GM21737 (cell line): ENCODE results near the gene MAFF.
"Not testable (repeated sequence)": the region's sequence is repeated elsewhere in the genome, so short reads cannot be mapped to it uniquely, and the experiment has no call there.

Experiments used
- ATAC-seq: cut with Tn5 transposase; IDR thresholded peaks from one replicate; pipeline ENCODE4 v1.9.1; 2021; ENCODE audit warnings: mild to moderate bottlenecking, moderate library complexity; ENCODE audit not compliant: unreplicated experiment

Gene MAFF

DNA sequence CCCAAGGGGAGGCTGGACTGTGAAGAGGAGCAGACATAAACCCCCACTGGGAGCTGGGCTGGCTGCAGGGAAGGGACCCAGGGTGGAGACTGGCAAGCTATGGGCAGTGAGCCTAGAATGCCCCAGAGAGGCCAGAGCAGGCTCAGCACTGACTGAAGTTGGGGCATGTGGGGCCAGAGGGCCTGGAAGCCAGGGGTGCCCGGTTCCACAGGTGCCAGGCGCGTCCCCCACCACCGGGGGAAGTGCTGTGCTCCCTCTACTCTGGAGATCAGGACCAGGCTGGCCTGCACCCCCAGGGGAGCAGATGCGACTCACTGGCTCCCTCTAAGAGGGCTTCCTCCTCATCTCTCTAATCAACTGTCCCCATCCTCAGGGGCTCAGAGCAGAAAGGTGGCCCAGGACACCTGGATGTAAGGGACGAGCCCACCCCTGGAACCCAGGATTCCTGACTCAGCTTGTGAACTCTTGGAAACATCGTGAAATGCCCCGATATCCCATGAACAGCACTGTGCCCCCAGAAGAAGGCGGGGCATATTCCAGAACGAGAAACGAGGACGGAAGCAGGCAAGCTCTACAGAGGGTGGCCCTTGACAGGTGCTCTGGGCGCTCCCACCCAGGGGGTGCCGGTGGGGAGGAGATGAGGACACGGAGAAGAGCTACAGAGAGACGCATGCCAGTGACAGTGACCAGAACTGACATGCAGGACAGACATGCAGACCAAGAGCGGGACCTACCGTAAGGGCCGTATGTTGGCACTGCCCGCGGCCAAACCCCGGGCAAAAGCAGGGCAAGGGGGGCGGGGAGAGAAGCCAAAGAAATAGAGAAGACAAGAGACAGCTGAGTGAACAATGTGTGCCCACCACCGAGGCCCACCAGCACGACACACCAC lies 20.4 kb downstream of the MAFF start:
- ATAC-seq: no peak

DNA sequence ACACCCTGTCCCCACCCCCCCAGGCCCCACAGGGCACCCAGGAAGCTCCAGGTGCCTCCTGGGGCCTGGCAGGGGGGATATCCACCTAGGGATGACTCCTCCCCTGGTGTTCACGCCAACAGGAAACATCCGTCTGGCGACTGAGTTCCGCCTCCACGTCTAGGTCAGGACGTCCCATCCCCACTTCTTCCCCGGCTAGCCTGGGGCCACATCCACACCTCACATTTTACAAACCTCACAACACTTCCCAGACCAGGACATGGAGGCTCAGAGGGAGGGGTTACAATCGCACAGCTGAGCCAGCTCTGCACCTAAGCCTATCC lies 21.0 kb downstream of the MAFF start:
- ATAC-seq: no peak

DNA sequence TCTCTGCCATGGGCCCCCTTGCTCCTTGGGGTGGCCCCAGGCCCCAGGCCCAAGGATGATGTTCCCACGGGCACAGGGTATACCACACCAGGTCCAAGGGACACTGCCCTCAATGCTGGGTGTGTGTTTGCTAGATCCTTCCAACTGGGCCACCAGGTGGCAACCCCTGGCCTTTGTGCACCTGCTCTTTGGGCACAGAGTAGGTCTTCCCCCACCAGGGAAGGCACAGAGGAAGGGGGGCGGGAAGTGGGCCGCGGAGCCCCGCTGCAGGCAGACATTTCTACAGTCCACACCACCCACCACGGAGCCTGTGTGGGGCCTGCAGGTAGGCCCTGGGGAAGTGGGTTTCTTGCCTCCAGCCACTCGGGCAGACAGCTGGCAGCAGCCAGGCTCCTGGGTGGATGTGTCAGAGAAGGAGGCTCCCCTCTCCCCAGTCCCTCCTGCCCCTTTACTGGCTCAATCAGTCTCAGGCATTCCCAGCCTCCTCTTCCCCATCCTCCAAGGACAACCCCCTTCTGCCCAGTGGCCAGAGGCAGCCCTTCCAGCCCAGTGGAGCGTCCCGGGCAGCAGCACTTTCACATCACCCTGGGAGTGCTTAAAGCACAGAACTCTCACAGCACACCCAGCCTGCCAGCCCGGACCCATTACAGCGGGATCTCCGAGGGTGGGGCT lies 21.6 kb downstream of the MAFF start:
- no peak for ATAC-seq

DNA sequence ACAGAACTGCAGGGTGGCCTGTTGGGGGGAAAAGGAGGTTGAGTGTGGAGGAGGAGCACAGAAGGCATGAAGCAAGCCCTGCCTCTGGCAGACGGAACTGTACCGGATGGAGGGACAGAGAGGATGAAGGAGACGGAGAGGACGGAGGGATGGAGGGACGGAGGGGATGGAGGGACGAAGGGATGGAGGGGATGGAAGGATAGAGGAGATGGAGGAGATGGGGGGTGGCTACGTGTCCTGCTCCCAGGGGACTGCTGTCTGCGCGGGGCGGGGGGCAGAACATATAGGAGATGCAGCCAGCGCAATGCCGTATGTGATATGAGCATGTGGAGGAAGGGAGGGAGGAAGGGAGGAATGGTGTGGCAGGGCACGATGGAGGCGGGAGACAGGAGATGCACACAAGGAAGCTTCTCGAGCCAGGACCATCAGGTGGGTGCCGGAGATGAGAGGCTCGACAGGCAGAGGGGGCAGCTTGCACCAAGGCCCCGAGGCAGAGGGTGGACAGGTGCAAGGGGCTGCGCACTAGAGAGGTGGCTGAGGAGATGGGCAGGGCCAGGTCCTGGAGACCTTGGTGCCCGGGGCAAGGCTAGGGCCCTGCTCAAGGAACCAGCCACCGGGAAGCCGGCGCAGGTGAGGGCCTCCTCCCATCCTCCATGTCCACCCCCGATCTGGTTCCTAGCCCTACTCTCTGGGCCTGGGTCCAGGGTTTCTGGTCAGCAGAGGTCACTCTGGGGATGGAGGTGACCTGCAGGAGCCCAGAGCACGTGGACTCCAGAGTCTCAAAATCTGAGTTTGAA lies 25.3 kb downstream of the MAFF start:
- ATAC-seq: no peak

DNA sequence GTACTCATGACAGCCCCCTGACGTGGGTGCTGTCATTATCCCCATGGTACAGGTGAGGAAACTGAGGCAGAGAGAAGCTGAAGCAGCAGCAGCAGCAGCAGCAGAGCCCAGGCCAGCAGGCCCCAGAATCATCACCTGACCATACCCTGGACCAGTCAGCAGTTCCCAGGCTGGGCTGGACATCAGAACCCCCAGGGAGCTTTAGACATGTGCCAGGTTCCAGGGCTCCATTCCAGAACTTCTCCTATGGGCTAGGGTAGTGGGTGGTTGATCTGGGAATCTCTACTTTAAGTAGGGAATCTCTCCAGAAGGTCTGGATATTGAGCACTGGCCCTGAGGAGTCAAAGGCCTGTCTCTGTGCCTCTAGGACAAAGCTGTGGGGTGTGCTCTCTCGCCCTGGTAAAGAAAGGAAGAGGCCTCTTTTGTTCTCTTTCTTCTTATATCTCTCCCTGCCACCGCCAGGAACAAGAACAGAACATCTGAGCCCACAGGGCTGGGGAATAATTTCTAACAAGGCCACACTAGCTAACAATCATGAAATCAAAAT lies 26.6 kb downstream of the MAFF start:
- ATAC-seq: no peak

DNA sequence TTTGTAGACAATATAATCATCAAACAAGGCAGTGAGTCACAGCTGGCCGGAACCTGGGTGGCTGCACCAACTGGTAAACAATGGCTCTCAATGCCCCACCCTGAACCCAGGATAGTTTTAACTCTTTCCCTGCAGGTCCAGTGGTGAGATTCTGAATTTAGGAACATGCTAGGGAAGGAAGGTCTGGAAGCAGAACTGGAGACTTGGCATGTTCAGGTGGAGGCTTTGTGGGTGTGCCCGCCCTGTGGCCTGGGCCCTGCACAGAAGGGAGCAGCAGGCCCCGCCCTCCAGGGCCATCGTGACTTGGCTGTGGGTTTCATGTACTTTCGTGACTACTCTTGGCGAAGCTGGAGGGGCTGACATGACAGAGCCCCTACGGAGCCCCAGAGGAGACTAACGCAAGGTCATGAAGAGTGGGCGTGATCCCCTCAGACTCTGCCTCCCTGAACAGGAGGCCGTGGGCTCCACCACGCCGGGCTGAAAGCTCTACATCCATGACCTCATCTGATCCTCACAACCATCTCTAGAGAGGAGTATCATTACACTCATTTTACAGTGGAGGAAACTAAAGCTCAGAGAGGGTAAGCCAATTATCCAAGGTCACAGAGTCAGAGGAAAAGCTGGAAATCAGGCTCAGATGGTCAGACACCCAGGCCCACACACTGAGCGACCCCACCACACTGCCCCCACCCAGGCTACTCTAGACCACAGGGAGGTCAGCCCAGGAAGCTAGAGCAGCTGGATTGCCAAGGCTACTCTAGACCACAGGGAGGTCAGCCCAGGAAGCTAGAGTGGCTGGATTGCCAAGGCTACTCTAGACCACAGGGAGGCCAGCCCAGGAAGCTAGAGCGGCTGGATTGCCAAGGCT lies 27.3 kb downstream of the MAFF start:
- ATAC-seq: no peak

DNA sequence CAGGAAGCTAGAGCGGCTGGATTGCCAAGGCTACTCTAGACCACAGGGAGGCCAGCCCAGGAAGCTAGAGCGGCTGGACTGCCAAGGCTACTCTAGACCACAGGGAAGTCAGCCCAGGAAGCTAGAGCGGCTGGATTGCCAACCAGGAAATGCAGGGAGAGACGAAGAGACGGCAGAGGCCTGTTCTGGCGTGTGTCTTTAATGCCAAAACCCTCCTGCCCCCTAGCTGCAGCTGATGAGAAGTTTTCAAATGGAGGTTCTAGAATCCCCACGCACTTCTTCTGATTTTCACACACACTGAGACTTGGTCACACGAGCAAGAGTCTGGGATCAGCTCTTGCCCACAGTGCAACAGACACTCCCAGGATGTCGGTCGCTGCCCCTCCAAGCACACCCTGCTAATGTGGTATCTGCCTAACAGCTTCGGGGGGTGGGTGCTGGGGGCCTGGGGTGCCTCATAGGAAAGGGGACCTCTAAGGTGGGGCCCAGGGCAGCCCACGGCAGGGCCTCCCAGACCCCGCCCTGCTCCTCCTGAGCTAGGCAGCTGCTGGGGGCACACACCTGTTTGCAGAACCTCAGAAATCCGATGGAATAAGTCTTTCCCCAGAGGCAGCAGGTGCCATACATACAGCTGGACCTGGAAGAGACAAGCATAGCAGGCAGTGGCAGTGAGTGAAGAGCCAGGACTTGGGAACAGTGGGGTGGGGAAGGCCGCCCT lies 28.5 kb downstream of the MAFF start:
- no peak for ATAC-seq

DNA sequence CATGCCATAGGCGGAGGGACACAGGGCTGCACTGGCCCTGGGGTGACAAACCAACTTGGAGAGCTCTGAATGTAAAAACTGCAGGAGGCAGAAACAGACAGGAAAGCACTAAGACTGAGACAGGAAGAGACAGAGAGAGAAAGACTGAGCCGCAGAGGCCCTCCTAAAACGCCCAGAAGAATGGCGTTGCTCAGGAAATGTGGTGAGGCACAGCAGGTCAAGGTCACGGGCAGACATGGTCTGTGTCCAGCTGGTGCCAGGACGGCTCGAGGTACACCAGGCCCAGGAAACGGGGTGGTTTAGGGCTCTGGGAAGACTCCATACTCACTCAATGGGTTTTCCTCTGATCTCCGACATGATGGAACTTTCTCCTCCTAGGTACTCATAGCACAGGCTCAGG lies 29.1 kb downstream of the MAFF start:
- ATAC-seq: no peak

DNA sequence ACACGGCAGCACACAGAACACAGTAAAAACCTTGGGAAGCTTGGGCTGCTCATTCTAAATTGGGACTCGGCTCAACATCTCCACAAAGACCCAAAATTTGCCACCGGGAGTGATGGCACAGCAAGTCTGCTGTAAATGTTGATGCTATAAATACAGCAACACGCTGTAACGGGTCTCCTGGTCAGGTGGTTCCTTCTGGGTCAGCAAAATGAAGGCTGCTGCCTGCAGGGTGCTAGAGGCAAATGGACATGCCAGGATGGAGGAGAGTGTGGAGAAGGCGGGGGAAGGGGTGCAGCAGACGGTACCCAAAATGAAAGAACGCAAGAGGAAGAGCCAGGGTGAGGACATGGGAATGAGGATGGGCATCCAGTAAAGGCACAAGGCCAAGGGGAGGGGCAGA lies 30.4 kb downstream of the MAFF start:
- ATAC-seq: no peak

DNA sequence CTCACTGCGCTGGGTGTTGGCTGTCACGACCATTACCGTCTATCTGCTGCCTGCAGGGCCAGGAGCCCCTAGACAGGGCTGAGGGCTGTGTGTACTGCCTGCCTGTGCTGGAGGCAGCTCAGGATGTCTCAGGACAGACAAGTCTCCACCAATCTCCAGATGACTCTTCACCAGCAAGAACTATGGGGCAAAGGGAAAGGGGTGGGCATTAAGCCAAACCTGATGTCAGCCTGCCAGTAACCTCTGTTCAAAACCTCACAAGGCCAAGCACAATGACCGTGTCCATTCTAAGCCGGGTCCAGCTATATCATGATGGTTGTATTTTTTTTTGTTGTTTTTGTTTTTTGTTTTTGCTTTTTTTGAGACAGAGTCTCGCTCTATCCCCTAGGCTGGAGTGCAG lies 31.6 kb downstream of the MAFF start:
- no peak for ATAC-seq

DNA sequence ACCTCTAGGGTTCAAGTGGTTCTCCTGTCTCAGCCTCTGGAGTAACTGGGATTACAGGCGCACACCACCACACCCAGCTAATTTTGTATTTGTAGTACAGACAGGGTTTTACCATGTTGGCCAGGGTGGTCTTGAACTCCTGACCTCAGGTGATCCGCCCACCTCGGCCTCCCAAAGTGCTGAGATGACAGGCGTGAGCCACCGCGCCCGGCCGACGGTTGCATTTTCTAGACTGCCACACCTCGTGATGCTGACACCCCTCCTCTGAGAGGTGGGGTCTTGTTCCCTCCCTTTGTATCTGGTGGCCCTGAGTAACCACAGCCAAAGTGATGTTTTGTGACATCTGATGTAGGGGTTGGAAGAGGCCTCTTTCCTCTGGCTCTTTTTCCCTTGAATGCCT lies 32.1 kb downstream of the MAFF start:
- not testable (repeated sequence) for ATAC-seq

DNA sequence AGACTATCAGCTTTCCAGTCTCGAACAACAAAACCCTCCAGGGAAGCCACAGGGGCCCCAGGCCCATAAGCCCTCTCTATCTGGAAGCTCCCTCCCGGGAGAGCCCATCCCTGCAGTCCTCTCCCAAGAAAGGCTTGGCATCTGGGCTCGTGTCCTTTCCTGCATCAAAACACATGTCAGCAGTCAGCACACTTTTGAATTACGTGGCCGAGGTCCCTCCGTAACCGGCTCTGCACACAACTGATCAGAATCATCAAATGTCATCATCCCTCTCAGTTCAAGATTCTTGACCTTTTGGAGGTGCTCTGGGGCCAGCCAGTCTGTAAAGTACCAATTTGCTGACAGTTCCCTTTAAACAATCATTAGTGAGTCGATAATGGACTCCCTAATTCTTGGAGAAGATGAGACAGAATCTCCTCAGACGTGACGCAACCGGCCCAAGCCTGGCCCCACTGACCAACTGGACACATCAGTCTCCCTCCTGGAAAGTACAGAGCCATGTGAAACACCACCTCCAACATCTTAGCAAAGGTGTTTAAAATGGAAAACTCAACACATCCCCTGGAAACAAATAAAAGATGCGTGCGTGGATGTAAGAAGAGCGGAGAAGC lies 33.6 kb downstream of the MAFF start:
- ATAC-seq: no peak

DNA sequence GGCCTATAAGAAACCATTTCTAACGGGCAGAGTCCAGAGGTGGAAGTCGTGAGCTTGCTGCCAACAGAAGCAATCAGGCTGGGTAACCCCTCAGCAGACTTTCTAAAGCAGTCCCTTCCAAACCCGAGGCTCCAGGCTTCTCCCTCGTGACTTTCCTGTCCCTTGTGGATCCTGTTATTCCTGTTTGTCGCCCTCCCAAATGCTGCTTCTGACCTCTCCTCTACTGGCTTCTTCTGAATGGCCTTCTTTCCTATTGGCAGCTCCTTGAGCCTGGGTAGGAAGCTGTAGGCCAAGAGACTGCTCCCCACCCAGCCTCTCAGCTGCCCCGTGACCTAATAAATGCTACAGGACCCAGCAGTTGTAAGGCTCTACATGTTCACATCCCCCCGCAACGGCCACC lies 35.0 kb downstream of the MAFF start:
- ATAC-seq: no peak

DNA sequence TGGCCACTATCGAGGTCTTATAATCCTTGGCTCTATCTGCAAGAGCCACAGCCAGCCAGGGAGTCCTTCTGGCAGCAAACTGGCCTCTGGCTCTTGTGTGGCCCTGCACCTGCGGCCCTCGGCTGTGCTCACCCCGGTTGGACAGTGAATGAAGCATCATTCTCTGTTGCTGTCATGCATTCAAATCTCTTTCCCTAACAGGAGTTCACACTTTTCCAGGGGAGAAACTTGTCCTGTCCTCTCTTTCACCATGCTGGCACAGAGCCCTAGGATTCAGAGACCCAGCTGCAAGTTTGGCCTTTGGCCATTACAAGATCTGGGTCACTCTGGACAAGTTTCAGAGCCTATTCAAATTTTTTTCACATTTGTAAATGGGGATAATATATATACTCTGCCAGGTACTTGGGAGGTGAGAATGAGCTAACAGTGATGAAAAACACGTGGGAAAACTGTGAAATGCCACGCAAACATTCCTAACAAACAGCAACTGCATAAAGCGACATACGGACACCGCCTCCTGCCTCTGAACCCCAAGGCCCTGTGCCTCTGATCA lies 36.8 kb downstream of the MAFF start:
- no peak for ATAC-seq

DNA sequence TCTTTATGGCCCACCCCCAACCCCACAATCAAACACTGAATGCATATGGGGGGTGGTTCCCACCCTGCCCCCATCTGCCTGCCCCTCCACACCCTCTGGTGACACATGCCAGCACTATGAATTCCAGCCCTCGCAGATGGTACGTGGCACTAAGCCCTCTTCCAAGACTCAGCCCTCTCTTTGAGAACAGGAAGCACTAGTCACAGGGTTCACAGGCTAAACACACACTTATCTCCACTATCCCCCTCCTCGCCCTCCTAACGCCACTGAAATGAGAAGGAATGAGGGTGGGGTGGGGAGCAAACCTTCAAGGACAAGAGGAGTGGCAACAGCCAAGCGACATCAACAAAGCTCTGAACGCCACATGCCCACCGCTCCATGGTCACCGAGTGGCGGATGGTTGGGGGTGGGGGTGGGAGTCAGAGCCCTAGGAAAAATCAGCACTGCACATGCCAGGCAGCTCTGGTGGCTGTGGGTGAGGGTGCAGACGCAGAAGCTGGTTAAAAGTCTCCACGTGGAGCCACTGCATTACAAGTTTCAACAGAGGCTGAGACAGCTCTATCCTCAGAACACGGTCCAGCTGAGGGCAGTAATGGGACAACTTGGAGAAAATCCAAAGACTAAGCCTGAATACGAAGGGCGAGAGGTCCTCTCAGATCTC lies 37.4 kb downstream of the MAFF start:
- ATAC-seq: no peak

DNA sequence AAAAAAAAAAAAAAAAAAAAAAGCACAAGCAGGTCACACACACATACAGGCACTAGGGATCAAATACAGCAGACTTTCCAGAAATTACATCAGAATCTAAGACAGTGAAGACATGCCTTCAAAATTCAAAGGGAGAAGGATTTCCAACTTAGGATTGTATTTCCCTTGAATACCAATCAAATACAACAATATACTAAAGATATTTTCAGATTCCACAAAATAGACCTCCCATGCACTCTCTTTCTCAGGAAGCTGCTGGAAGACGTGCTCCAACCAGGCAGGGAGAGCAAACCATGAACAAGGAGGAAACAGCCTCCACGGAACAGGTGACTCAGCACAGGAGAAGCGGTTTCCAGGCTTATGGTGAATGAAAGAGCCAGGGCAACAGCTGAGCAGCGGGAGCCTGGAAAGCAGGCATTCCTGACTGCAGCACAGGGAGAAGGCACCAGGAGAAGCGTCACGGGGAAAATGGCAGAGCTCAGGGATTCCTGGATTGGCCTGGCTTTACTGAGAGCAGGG lies 39.0 kb downstream of the MAFF start:
- no peak for ATAC-seq

DNA sequence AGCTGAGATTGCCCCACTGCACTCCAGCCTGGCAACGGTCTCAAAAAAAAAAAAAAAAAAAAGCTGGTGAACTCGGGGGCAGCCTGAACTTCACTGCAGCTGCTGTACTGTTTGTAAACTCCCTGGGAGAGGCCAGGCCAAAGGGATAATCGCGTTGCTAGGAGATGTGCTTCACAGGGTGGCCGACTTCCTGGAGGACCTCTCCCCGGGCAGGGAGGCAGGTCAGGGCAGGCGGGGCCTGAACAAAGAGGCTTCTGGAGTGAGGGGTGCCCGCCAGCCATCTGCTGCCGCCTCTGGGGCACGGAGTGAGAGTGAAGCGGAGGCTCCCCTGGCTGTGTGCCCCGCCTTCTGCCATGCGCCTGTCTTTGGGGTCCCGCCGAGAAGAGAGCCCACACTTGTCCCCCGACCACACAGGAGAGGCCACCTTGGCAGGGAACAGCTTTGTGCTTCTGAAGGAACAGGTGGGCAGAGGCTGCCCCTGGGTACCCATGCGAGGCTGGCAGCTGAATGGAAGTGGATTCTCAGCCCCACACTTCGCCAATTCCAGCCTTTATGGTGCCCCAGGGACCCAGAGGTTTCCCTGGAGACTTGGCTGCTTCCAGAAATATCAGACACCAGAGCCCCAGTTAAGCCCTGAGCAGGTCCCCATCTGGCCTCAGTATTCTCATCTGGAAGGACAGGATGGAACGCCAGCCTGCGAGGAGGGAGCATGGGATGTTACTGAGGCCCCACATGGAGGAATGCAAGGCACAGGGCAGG lies 41.4 kb downstream of the MAFF start:
- no peak for ATAC-seq

DNA sequence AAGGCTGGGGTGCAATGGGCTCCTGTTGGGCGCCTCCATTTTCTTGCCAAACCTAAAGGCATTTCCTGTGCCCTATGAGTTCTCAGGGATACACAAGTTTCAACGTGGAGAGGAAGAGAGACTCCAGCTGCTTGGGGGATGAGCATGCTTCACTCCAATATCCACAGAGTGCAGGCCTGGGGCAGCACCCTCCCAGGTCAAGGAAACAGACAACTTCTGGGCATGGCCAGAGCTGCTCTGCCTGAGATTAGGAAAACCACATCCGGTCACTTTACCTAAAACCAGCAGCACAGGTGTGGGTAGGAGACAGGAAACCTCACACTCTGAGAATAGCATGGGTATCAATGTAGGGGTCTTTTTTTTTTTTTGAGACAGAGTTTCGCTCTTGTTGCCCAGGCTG lies 42.3 kb downstream of the MAFF start:
- no peak for ATAC-seq
